B cell (primary cell): Measurements from ENCODE around the gene STAG1. TPM values are rescaled to one million over a fixed set of nuclear protein-coding genes. Genes with fewer than 3 reads are reported as not detected.

Experiments
- ATAC-seq: fragments of 200-7000 bp; cut with Tn5 transposase; one replicate; pipeline ENCODE4 v1.10.0; 2021; ENCODE audit warnings: low read depth, mild to moderate bottlenecking, moderate number of reproducible peaks, moderate library complexity
- CTCF ChIA-PET: fragments of 350-600 bp; sonication (Branson Sonifier 250); formaldehyde crosslinking; loops from one replicate; lab custom pipeline; 2021; ENCODE audit warnings: antibody characterized with exemption, inconsistent platforms; lab: Charles Lee
- POLR2A ChIA-PET: fragments of 350-600 bp; sonication (Branson Sonifier 250); formaldehyde crosslinking; loops from one replicate; lab custom pipeline; 2021; ENCODE audit warnings: antibody characterized with exemption; lab: Charles Lee
- DNase-seq: peaks from one replicate; pipeline ENCODE4 v3.0.0; 2013
- H2AFZ ChIP-seq: 2 replicates; pipeline ENCODE4 v1.6.1; 2012; ENCODE audit warnings: mild to moderate bottlenecking, low read depth, low read length; ENCODE audit not compliant: insufficient read depth, poor library complexity, severe bottlenecking
- H3K27ac ChIP-seq, 2 donors: 1 replicate in 1 of 2; 2 replicates in 1 of 2; pipeline ENCODE4 v1.5.1; 2012 to 2013; ENCODE audit warnings: low read length in 2 of 2, mild to moderate bottlenecking in 2 of 2, moderate library complexity in 1 of 2
- H3K27me3 ChIP-seq, 4 experiments: fragments of 200-600 bp in 1 of 4; sonication (generic) in 1 of 4; replicated peaks in 1 of 4; 1 replicate in 2 of 4; 2 replicates in 2 of 4; pipeline versions ENCODE4 v1.6.1 to v1.7.0; 2013 to 2016; ENCODE audit warnings: low read length in 3 of 4, mild to moderate bottlenecking in 2 of 4, mixed read lengths in 1 of 4, moderate library complexity in 1 of 4; ENCODE audit not compliant: insufficient read depth in 4 of 4, control insufficient read depth in 3 of 4; ENCODE audit errors: control extremely low read depth in 1 of 4
- H3K36me3 ChIP-seq, 2 experiments: replicated peaks in 1 of 2; 1 replicate in 1 of 2; 2 replicates in 1 of 2; pipeline versions ENCODE4 v1.6.1 to v1.7.1; 2013; ENCODE audit warnings: low read length in 1 of 2; ENCODE audit not compliant: insufficient read depth in 2 of 2, control insufficient read depth in 1 of 2; ENCODE audit errors: control extremely low read depth in 1 of 2, extremely low read depth in 1 of 2
- H3K4me1 ChIP-seq, 2 donors: fragments of 200-600 bp in 1 of 2; sonication (generic) in 1 of 2; 1 replicate in 1 of 2; 2 replicates in 1 of 2; pipeline versions ENCODE4 v1.5.1 to v1.6.1; 2013 to 2017; ENCODE audit warnings: low read length in 2 of 2; ENCODE audit not compliant: control insufficient read depth in 2 of 2, insufficient read depth in 2 of 2
- H3K4me2 ChIP-seq: replicated peaks from 2 replicates; pipeline ENCODE3; 2012; ENCODE audit warnings: mild to moderate bottlenecking, low read depth, low read length; ENCODE audit not compliant: poor library complexity, severe bottlenecking
- H3K4me3 ChIP-seq, 5 experiments: fragments of 200-600 bp in 1 of 5; sonication (generic) in 1 of 5; 1 replicate in 3 of 5; 2 replicates in 2 of 5; pipeline versions ENCODE4 v1.5.1 to v1.7.0; 2011 to 2016; ENCODE audit warnings: low read length in 4 of 5, mild to moderate bottlenecking in 4 of 5, low read depth in 2 of 5, control low read depth in 1 of 5, moderate library complexity in 1 of 5; ENCODE audit not compliant: insufficient read depth in 1 of 5; ENCODE audit errors: control extremely low read depth in 1 of 5, extremely low read depth in 1 of 5
- H3K79me2 ChIP-seq: fragments of 200-600 bp; sonication (generic); one replicate; pipeline ENCODE4 v1.6.0; 2016; ENCODE audit warnings: low read length; ENCODE audit not compliant: control insufficient read depth, insufficient read depth
- H3K9ac ChIP-seq: fragments of 200-600 bp; sonication (generic); 2 replicates; pipeline ENCODE4 v1.6.1; 2017; ENCODE audit warnings: mild to moderate bottlenecking, low read length, moderate library complexity
- H3K9me3 ChIP-seq, 3 donors: one replicate each; pipeline versions ENCODE4 v1.6.1 to v1.7.1; 2013; ENCODE audit warnings: low read length in 2 of 3; ENCODE audit not compliant: control insufficient read depth in 2 of 3, insufficient read depth in 1 of 3; ENCODE audit errors: control extremely low read depth in 1 of 3
- H4K20me1 ChIP-seq: 2 replicates; pipeline ENCODE4 v1.6.0; 2012; ENCODE audit warnings: mild to moderate bottlenecking, low read length; ENCODE audit not compliant: insufficient read depth, control insufficient read depth, poor library complexity, severe bottlenecking
- H3K27ac Mint-ChIP-seq: one replicate; pipeline ENCODE4 v1.8.0; 2021; ENCODE audit warnings: mixed read lengths
- H3K27me3 Mint-ChIP-seq: one replicate; pipeline ENCODE4 v1.8.0; 2021; ENCODE audit warnings: mixed read lengths
- H3K4me1 Mint-ChIP-seq: one replicate; pipeline ENCODE4 v1.8.0; 2021; ENCODE audit warnings: mixed read lengths
- H3K4me3 Mint-ChIP-seq: one replicate; pipeline ENCODE4 v1.8.0; 2021; ENCODE audit warnings: mixed read lengths
- H3K9me3 Mint-ChIP-seq: one replicate; pipeline ENCODE4 v1.8.0; 2022; ENCODE audit warnings: mixed read lengths; ENCODE audit not compliant: insufficient read depth
- CTCF ChIP-seq: fragments of 200-600 bp; IDR thresholded peaks from one replicate; pipeline ENCODE4 v1.8.0; 2022; ENCODE audit warnings: antibody characterized with exemption, mild to moderate bottlenecking
- EZH2 ChIP-seq: IDR thresholded peaks from 2 replicates; pipeline ENCODE4 v1.6.1; 2012; ENCODE audit warnings: borderline replicate concordance, low read depth, mild to moderate bottlenecking, moderate library complexity, low read length; ENCODE audit not compliant: insufficient read depth, poor library complexity, severe bottlenecking
- WGBS: methylation state at CpG from one replicate; pipeline ENCODE4 v1.1.5; 2013; ENCODE audit warnings: missing lambda C conversion rate; ENCODE audit not compliant: insufficient coverage; 5-methylcytosine and 5-hydroxymethylcytosine counted together
- intact Hi-C: fragments of 100-400 bp; cut with micrococcal nuclease; formaldehyde crosslinking; loops from one replicate; pipeline ENCODE4 v1.10.0; 2022
- polyA plus RNA-seq: library from polyadenylated mRNA; depleted of rRNA; stranded (reverse); fragments of >200 nt; gene quantifications from 2 replicates; pipeline ENCODE4 v1.2.3, GENCODE V29; 2012
- total RNA-seq, 2 donors: library from RNA; stranded (reverse); fragments of 120-200 nt in 1 of 2; gene quantifications; 1 replicate in 1 of 2; 2 replicates in 1 of 2; pipeline versions ENCODE4 v1.2.3 to v1.2.4, GENCODE V29; 2013 to 2022

STAG1 gene
- total and polyA plus RNA-seq, 2 donors (not counting 1 experiment from before 2014, with no cell fraction given), result 9.2 to 77.0 TPM

- ATAC-seq, result no peak
- no peak overlapping the region for H3K27ac Mint-ChIP-seq
- H3K4me3 Mint-ChIP-seq, result no peak overlapping the region
- Histone ChIP-seq H3K4me2 (no peak overlapping the region), H4K20me1 (peaks cover 37% of the 10 kb centered on the region), H3K9ac (no peak overlapping the region), H3K4me3 (no peak overlapping the region), H3K9me3 (peaks cover 0 to 3% (median 0%) of the 10 kb centered on the region in 3 donors), H3K36me3 (no peaks in the 10 kb centered on the region), H3K27me3 (no peaks in the 10 kb centered on the region), H3K4me1 (peaks cover 0 to 4% of the 10 kb centered on the region in 2 donors), H3K27ac (no peak overlapping the region), H2AFZ (no peak overlapping the region), H3K79me2 (peaks cover 81% of the 10 kb centered on the region)
- no peaks in the 10 kb centered on the region for H3K27me3 Mint-ChIP-seq
- WGBS, result no CpG with 5 or more reads among the region's 3 CpGs
- CTCF ChIA-PET, result no interaction called here
- intact Hi-C loops, result no loop called here
- POLR2A ChIA-PET, result no interaction called here
- DNase-seq, result no peak
- H3K4me1 Mint-ChIP-seq, result peaks cover 34% of the 10 kb centered on the region
- TF ChIP-seq CTCF (no peak), EZH2 (no peak)
- peaks cover 2% of the 10 kb centered on the region for H3K9me3 Mint-ChIP-seq
Observed at GRCh38 chr3:136682740-136683312, 69.4 kb downstream of the STAG1 start.

- Mint-ChIP-seq H3K9me3 (no peaks in the 10 kb centered on the region), H3K4me3 (no peak overlapping the region), H3K27ac (no peak overlapping the region), H3K27me3 (no peaks in the 10 kb centered on the region), H3K4me1 (peaks cover 45% of the 10 kb centered on the region)
- H3K9me3 ChIP-seq, result peaks cover 0 to 3% (median 1%) of the 10 kb centered on the region in 3 donors
- H3K4me3 ChIP-seq, result no peak overlapping the region
- H3K79me2 ChIP-seq, result peaks cover 91% of the 10 kb centered on the region
- H3K36me3 ChIP-seq, result no peaks in the 10 kb centered on the region
- ChIA-PET POLR2A (no interaction called here), CTCF (interaction anchor here (0.6 kb wide), 1 partner anchor 89 kb away, joined by 3 read pairs; no protein-coding TSS in a partner anchor)
- H3K4me1 ChIP-seq, result peaks cover 6 to 20% of the 10 kb centered on the region in 2 donors
- TF ChIP-seq CTCF (no peak), EZH2 (no peak)
- DNase-seq, result no peak
- no peak overlapping the region for H3K9ac ChIP-seq
- intact Hi-C loops, result no loop called here
- no peak for ATAC-seq
- no peak overlapping the region for H3K4me2 ChIP-seq
- H2AFZ ChIP-seq, result no peak overlapping the region
- 100% methylated on average over 4 of the region's 4 CpGs for WGBS
- H3K27ac ChIP-seq, result no peak overlapping the region
- no peaks in the 10 kb centered on the region for H3K27me3 ChIP-seq
- peaks cover 43% of the 10 kb centered on the region for H4K20me1 ChIP-seq
Observed at GRCh38 chr3:136678981-136679380, 73.2 kb downstream of the STAG1 start.
